GM19372 (cell line): ENCODE measurements around the gene AUTS2.

Experiments
- ATAC-seq: cut with Tn5 transposase; IDR thresholded peaks from one replicate; pipeline ENCODE4 v1.9.1; 2021; ENCODE audit warnings: mild to moderate bottlenecking, low read depth, moderate library complexity; ENCODE audit not compliant: unreplicated experiment

Gene AUTS2

GRCh38 chr7:69811476-69812308, 213.4 kb downstream of the AUTS2 start:
- no peak for ATAC-seq

- no peak for ATAC-seq
These were observed 214.5 kb downstream of the AUTS2 start for GRCh38 chr7:69812756-69813155.

GRCh38 chr7:69813637-69814240, 215.5 kb downstream of the AUTS2 start:
- ATAC-seq, result no peak

GRCh38 chr7:69814421-69814962, 216.2 kb downstream of the AUTS2 start:
- no peak for ATAC-seq

- ATAC-seq, result no peak
These were observed 218.2 kb downstream of the AUTS2 start for GRCh38 chr7:69816501-69816900.

- ATAC-seq, result no peak
These were observed 218.8 kb downstream of the AUTS2 start for GRCh38 chr7:69817121-69817520.

GRCh38 chr7:69817841-69818635, 219.8 kb downstream of the AUTS2 start:
- no peak for ATAC-seq

- ATAC-seq, result no peak
These were observed 220.5 kb downstream of the AUTS2 start for GRCh38 chr7:69818636-69819332.

GRCh38 chr7:69819333-69819705, 221.0 kb downstream of the AUTS2 start:
- ATAC-seq, result no peak

GRCh38 chr7:69820479-69821192, 222.4 kb downstream of the AUTS2 start:
- no peak for ATAC-seq

GRCh38 chr7:69822386-69822785, 224.1 kb downstream of the AUTS2 start:
- no peak for ATAC-seq

GRCh38 chr7:69823151-69823744, 225.0 kb downstream of the AUTS2 start:
- no peak for ATAC-seq

- no peak for ATAC-seq
These were observed 227.1 kb downstream of the AUTS2 start for GRCh38 chr7:69825113-69825972.

- no peak for ATAC-seq
These were observed 228.0 kb downstream of the AUTS2 start for GRCh38 chr7:69826283-69826682.

- no peak for ATAC-seq
These were observed 228.9 kb downstream of the AUTS2 start for GRCh38 chr7:69827140-69827539.

- no peak for ATAC-seq
These were observed 229.3 kb downstream of the AUTS2 start for GRCh38 chr7:69827558-69827957.

- ATAC-seq, result no peak
These were observed 234.1 kb downstream of the AUTS2 start for GRCh38 chr7:69832356-69832755.

- ATAC-seq, result no peak
These were observed 235.7 kb downstream of the AUTS2 start for GRCh38 chr7:69833964-69834363.

- no peak for ATAC-seq
These were observed 238.4 kb downstream of the AUTS2 start for GRCh38 chr7:69836702-69837101.
